Fibroblast of lung (primary cell): ENCODE data around the gene ATP8B2. TPM values are rescaled to one million over a fixed set of nuclear protein-coding genes. Genes with fewer than 3 reads are reported as not detected.
"Not testable (repeated sequence)": the region's sequence is repeated elsewhere in the genome, so short reads cannot be mapped to it uniquely, and the experiment has no call there.

Experiments
- DNase-seq, 2 donors: peaks; one replicate each; pipeline versions ENCODE4 v3.0.0 to v3.0.0-alpha.2; 2010; ENCODE audit warnings: low read depth in 2 of 2
- H2AFZ ChIP-seq: 2 replicates; pipeline ENCODE4 v1.5.1; 2012; ENCODE audit warnings: low read length, control low read depth, inconsistent platforms
- H3K27ac ChIP-seq: 2 replicates; pipeline ENCODE4 v1.5.1; 2011; ENCODE audit warnings: low read length, control low read depth; ENCODE audit not compliant: insufficient read depth
- H3K27me3 ChIP-seq: 2 replicates; pipeline ENCODE4 v1.5.1; 2011; ENCODE audit warnings: mild to moderate bottlenecking, low read length; ENCODE audit not compliant: control insufficient read depth, insufficient read depth
- H3K36me3 ChIP-seq: 2 replicates; pipeline ENCODE4 v1.5.1; 2011; ENCODE audit warnings: low read length; ENCODE audit not compliant: control insufficient read depth, insufficient read depth
- H3K4me1 ChIP-seq: 2 replicates; pipeline ENCODE4 v1.5.1; 2011; ENCODE audit warnings: low read length; ENCODE audit not compliant: control insufficient read depth, insufficient read depth; ENCODE audit errors: extremely low read depth
- H3K4me2 ChIP-seq: 2 replicates; pipeline ENCODE4 v1.5.1; 2011; ENCODE audit warnings: low read length, control low read depth; ENCODE audit not compliant: insufficient read depth; ENCODE audit errors: extremely low read depth
- H3K4me3 ChIP-seq, 4 experiments: fragments of 200-600 bp in 1 of 4; sonication (generic) in 1 of 4; replicated peaks in 1 of 4; 2 replicates each; pipeline ENCODE4 v1.5.1; 2011 to 2016; ENCODE audit warnings: low read length in 4 of 4, low read depth in 3 of 4, mild to moderate bottlenecking in 3 of 4, control low read depth in 2 of 4, inconsistent platforms in 1 of 4, mixed read lengths in 1 of 4; ENCODE audit not compliant: insufficient read depth in 1 of 4; ENCODE audit errors: control extremely low read depth in 1 of 4
- H3K79me2 ChIP-seq: 2 replicates; pipeline ENCODE4 v1.5.1; 2012; ENCODE audit warnings: mild to moderate bottlenecking, low read length, inconsistent platforms; ENCODE audit not compliant: control insufficient read depth, insufficient read depth
- H3K9ac ChIP-seq: 2 replicates; pipeline ENCODE4 v1.5.1; 2011; ENCODE audit warnings: mild to moderate bottlenecking, low read length, control low read depth; ENCODE audit not compliant: insufficient read depth
- H3K9me3 ChIP-seq: 2 replicates; pipeline ENCODE4 v1.5.1; 2012; ENCODE audit warnings: low read depth, low read length; ENCODE audit not compliant: control insufficient read depth, insufficient read depth
- H4K20me1 ChIP-seq: 2 replicates; pipeline ENCODE4 v1.5.1; 2011; ENCODE audit warnings: low read length; ENCODE audit not compliant: control insufficient read depth, insufficient read depth; ENCODE audit errors: extremely low read depth
- CTCF ChIP-seq, 2 donors: IDR thresholded peaks in 1 of 2; conservative IDR thresholded peaks in 1 of 2; 1 replicate in 1 of 2; 2 replicates in 1 of 2; pipeline ENCODE4 v1.5.1; 2011 to 2012; ENCODE audit warnings: low read length in 2 of 2, control low read depth in 1 of 2, inconsistent platforms in 1 of 2, low read depth in 1 of 2, mild to moderate bottlenecking in 1 of 2
- EZH2 ChIP-seq: IDR thresholded peaks from 2 replicates; pipeline ENCODE4 v1.5.1; 2012; ENCODE audit warnings: low read length, control low read depth, mild to moderate bottlenecking; ENCODE audit errors: missing control alignments
- polyA plus RNA-seq, 2 donors: library from polyadenylated mRNA; depleted of rRNA in 1 of 2; stranded (reverse) in 1 of 2; unstranded in 1 of 2; fragments of >200 nt; gene quantifications; 2 replicates each; pipeline ENCODE4 v1.2.1, GENCODE V29; 2011 to 2012; ENCODE audit warnings: missing spikeins in 1 of 2
- total RNA-seq: library from RNA; depleted of rRNA; stranded (reverse); fragments of >200 nt; gene quantifications from 2 replicates; pipeline ENCODE4 v1.2.1, GENCODE V29; 2014

The ATP8B2 gene
- total and polyA plus RNA-seq, 2 donors (not counting 1 experiment from before 2014, with no cell fraction given) = 101 to 205 TPM

- not testable (repeated sequence) for H3K4me3 ChIP-seq, H3K27ac ChIP-seq
Observed at GRCh38 chr1:154312229-154313065, 12.9 kb upstream of the ATP8B2 start.

GRCh38 chr1:154313066-154313356 lies 12.3 kb upstream of the ATP8B2 start:
- H4K20me1 ChIP-seq = no peaks in the 10 kb centered on the region
- TF ChIP-seq CTCF (conservative IDR thresholded peaks at IDR 0.05 in 1 of 2, IDR thresholded peaks at IDR 0.05 in 1 of 2; ENCODE audit: low read depth in 1 of 2, low read length in 2 of 2) (no peak), EZH2 (no peak)

More at GRCh38 chr1:154312229-154313065, 12.9 kb upstream of the ATP8B2 start:
- not testable (repeated sequence) for H3K4me2 ChIP-seq, H2AFZ ChIP-seq, H4K20me1 ChIP-seq, H3K9ac ChIP-seq, H3K36me3 ChIP-seq, H3K27me3 ChIP-seq, H3K4me1 ChIP-seq, DNase-seq, H3K79me2 ChIP-seq, H3K9me3 ChIP-seq

GRCh38 chr1:154314226-154314625 lies 11.1 kb upstream of the ATP8B2 start:
- H3K79me2 ChIP-seq, H2AFZ ChIP-seq, DNase-seq, H3K4me2 ChIP-seq, H3K27me3 ChIP-seq, H3K9me3 ChIP-seq, H3K9ac ChIP-seq, H4K20me1 ChIP-seq, H3K27ac ChIP-seq, H3K4me1 ChIP-seq, H3K4me3 ChIP-seq, H3K36me3 ChIP-seq: not testable (repeated sequence)

More at GRCh38 chr1:154313066-154313356, 12.3 kb upstream of the ATP8B2 start:
- Histone ChIP-seq H3K9me3 (no peaks in the 10 kb centered on the region), H2AFZ (no peak overlapping the region), H3K4me3 (no peak overlapping the region), H3K27me3 (no peaks in the 10 kb centered on the region), H3K79me2 (no peaks in the 10 kb centered on the region), H3K4me1 (no peaks in the 10 kb centered on the region), H3K36me3 (no peaks in the 10 kb centered on the region), H3K27ac (no peak overlapping the region), H3K9ac (no peak overlapping the region), H3K4me2 (no peak overlapping the region)
- no peak for DNase-seq

GRCh38 chr1:154316704-154317103 lies 8.6 kb upstream of the ATP8B2 start:
- no peaks in the 10 kb centered on the region for H3K4me1 ChIP-seq

More at GRCh38 chr1:154316704-154317103, 8.6 kb upstream of the ATP8B2 start:
- H3K27ac ChIP-seq = no peak overlapping the region
- H3K4me2 ChIP-seq = no peak overlapping the region
- H2AFZ ChIP-seq = no peak overlapping the region
- TF ChIP-seq CTCF (conservative IDR thresholded peaks at IDR 0.05 in 1 of 2, IDR thresholded peaks at IDR 0.05 in 1 of 2; ENCODE audit: low read depth in 1 of 2, low read length in 2 of 2) (no peak), EZH2 (no peak)
- no peaks in the 10 kb centered on the region for H3K27me3 ChIP-seq
- no peaks in the 10 kb centered on the region for H4K20me1 ChIP-seq
- H3K79me2 ChIP-seq = no peaks in the 10 kb centered on the region
- no peaks in the 10 kb centered on the region for H3K36me3 ChIP-seq
- no peaks in the 10 kb centered on the region for H3K9me3 ChIP-seq
- DNase-seq = no peak
- no peak overlapping the region for H3K4me3 ChIP-seq
- H3K9ac ChIP-seq = no peak overlapping the region
